ENCODE data around the gene SLC47A2. TPM values are rescaled to one million over a fixed set of nuclear protein-coding genes. Genes with fewer than 3 reads are reported as not detected.

SLC47A2 gene
- total and polyA plus RNA-seq, 2 of the 13 experiments (the other 11 are each of a cell fraction or from before 2014, with no cell fraction given), result 0.04 TPM; not detected in 1

DNA sequence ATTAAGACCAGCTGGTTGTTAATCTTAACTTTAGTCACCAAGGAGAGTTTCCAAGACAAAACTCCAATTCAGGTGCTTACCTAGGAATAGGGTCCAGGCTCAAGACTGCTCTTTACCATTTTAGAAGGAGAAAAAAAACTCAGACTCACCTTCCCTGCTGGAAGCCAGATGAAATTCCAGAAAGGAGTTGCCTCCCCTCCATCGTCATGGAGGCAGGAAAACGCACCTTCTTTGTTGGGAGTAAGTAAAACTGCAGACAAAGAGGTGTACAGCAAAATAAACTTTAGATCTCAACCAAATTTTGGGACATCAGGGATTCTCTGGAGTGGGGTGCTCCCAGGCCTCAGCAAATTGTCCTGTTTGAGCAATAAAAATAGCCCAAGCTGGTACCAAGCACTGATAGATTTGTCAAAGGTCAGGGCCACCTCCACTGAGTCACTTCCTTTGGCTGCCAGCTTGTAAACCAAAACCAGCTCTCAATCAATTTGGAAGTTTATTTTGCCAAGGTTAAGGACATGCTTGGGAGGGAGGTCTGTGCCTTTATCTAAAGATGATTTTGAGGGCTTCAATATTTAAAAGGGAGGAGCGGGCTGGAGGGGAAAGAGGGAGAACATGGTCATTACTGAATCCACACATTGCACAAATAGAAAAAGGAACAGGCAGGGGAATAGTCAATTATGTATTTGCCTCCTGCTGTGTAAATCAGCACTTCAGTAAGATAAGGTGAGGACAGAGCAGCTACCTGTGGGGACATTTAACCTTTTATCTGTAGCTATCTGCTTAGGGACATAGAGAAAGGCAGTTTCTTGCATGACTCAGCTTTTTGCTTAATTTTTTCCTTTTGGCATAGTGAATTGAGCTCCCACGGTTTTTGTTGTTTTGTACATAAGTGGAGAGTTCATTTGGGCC lies 69.3 kb downstream of the SLC47A2 start (continued):
- TF ChIP-seq SOX13 (IDR thresholded peaks at IDR 0.05), result 0 out of 2 replicates have a peak, but pooled peaks have one; percentile 35
- TF ChIP-seq SOX13 (CRISPR knock-in tag; conservative IDR thresholded peaks at IDR 0.05 in 1 of 2, IDR thresholded peaks at IDR 0.05 in 1 of 2), result peak in 1 of 2 experiments; percentile 66; a peak in 2 of 4 replicates
- TF ChIP-seq ZNF652 (CRISPR knock-in tag; IDR thresholded peaks at IDR 0.05; ENCODE audit: borderline replicate concordance, low read depth), result 0 out of 2 replicates have a peak, but pooled peaks have one; percentile 5
- TF ChIP-seq JUN (CRISPR knock-in tag; IDR thresholded peaks at IDR 0.05), result peak; percentile 67; the same call in 1 of the 2 replicates
- TF ChIP-seq JUND (CRISPR knock-in tag; IDR thresholded peaks at IDR 0.05), result peak; percentile 93
- no peak for TF ChIP-seq SOX6 (IDR thresholded peaks at IDR 0.05)
- TF ChIP-seq SOX6 (CRISPR knock-in tag; IDR thresholded peaks at IDR 0.05), result peak; percentile 71
- TF ChIP-seq, protein P1, sequence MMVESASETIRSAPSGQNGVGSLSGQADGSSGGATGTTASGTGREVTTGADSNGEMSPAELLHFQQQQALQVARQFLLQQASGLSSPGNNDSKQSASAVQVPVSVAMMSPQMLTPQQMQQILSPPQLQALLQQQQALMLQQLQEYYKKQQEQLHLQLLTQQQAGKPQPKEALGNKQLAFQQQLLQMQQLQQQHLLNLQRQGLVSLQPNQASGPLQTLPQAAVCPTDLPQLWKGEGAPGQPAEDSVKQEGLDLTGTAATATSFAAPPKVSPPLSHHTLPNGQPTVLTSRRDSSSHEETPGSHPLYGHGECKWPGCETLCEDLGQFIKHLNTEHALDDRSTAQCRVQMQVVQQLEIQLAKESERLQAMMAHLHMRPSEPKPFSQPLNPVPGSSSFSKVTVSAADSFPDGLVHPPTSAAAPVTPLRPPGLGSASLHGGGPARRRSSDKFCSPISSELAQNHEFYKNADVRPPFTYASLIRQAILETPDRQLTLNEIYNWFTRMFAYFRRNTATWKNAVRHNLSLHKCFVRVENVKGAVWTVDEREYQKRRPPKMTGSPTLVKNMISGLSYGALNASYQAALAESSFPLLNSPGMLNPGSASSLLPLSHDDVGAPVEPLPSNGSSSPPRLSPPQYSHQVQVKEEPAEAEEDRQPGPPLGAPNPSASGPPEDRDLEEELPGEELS (CRISPR knock-in tag; IDR thresholded peaks at IDR 0.05), result peak; percentile 80
- no peak for TF ChIP-seq ZNF17 (CRISPR knock-in tag; IDR thresholded peaks at IDR 0.05)
- peak; percentile 12; the same call in 1 of the 2 replicates for TF ChIP-seq ATF2 (CRISPR knock-in tag; IDR thresholded peaks at IDR 0.05)
- TF ChIP-seq NFYC (CRISPR knock-in tag; IDR thresholded peaks at IDR 0.05), result 0 out of 2 replicates have a peak, but pooled peaks have one; percentile 9
- TF ChIP-seq MED1 (CRISPR knock-in tag; IDR thresholded peaks at IDR 0.05), result peak; percentile 77
- TF ChIP-seq CREM (IDR thresholded peaks at IDR 0.05), result peak; percentile 78
- TF ChIP-seq CREM (CRISPR knock-in tag; IDR thresholded peaks at IDR 0.05), result no peak
- no peak for TF ChIP-seq ZNF616 (CRISPR knock-in tag; IDR thresholded peaks at IDR 0.05; ENCODE audit: low read depth)
- TF ChIP-seq, protein P2, sequence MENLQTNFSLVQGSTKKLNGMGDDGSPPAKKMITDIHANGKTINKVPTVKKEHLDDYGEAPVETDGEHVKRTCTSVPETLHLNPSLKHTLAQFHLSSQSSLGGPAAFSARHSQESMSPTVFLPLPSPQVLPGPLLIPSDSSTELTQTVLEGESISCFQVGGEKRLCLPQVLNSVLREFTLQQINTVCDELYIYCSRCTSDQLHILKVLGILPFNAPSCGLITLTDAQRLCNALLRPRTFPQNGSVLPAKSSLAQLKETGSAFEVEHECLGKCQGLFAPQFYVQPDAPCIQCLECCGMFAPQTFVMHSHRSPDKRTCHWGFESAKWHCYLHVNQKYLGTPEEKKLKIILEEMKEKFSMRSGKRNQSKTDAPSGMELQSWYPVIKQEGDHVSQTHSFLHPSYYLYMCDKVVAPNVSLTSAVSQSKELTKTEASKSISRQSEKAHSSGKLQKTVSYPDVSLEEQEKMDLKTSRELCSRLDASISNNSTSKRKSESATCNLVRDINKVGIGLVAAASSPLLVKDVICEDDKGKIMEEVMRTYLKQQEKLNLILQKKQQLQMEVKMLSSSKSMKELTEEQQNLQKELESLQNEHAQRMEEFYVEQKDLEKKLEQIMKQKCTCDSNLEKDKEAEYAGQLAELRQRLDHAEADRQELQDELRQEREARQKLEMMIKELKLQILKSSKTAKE (CRISPR knock-in tag; IDR thresholded peaks at IDR 0.05; ENCODE audit: borderline replicate concordance), result peak; percentile 58; the same call in 1 of the 2 replicates
- no peak for TF ChIP-seq TARDBP (CRISPR knock-in tag; IDR thresholded peaks at IDR 0.05)
- TF ChIP-seq, protein P3, sequence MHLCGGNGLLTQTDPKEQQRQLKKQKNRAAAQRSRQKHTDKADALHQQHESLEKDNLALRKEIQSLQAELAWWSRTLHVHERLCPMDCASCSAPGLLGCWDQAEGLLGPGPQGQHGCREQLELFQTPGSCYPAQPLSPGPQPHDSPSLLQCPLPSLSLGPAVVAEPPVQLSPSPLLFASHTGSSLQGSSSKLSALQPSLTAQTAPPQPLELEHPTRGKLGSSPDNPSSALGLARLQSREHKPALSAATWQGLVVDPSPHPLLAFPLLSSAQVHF (CRISPR knock-in tag; IDR thresholded peaks at IDR 0.05), result no peak
- TF ChIP-seq ZNF484 (CRISPR knock-in tag; IDR thresholded peaks at IDR 0.05; ENCODE audit: borderline replicate concordance, low read depth), result no peak
- TF ChIP-seq, protein P4, sequence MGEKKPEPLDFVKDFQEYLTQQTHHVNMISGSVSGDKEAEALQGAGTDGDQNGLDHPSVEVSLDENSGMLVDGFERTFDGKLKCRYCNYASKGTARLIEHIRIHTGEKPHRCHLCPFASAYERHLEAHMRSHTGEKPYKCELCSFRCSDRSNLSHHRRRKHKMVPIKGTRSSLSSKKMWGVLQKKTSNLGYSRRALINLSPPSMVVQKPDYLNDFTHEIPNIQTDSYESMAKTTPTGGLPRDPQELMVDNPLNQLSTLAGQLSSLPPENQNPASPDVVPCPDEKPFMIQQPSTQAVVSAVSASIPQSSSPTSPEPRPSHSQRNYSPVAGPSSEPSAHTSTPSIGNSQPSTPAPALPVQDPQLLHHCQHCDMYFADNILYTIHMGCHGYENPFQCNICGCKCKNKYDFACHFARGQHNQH (CRISPR knock-in tag; IDR thresholded peaks at IDR 0.05), result peak; percentile 65; the same call in 1 of the 2 replicates
- TF ChIP-seq POGZ (CRISPR knock-in tag; IDR thresholded peaks at IDR 0.05), result peak; percentile 42; the same call in 1 of the 2 replicates
- peak; percentile 42; the same call in 1 of the 2 replicates for TF ChIP-seq FOXK1 (CRISPR knock-in tag; IDR thresholded peaks at IDR 0.05; ENCODE audit: borderline replicate concordance, low read depth)
